H1 (cell line): ENCODE data around the gene KLF18. TPM values are rescaled to one million over a fixed set of nuclear protein-coding genes. Genes with fewer than 3 reads are reported as not detected.

ENCODE experiments used
- CTCF ChIA-PET: fragments of 300-600 bp; sonication (Branson Sonifier 250); formaldehyde crosslinking; loops from one replicate; lab custom pipeline; 2021; ENCODE audit not compliant: partially characterized antibody; lab: Charles Lee
- POLR2A ChIA-PET: fragments of 300-600 bp; sonication (Branson Sonifier 250); formaldehyde crosslinking; loops from one replicate; lab custom pipeline; 2021; ENCODE audit warnings: inconsistent platforms; ENCODE audit not compliant: partially characterized antibody; lab: Charles Lee
- DNase-seq, 2 experiments: peaks; one replicate each; pipeline versions ENCODE4 v3.0.0 to v3.0.0-alpha.2; 2010 to 2022; ENCODE audit warnings: low spot score in 2 of 2, low read depth in 1 of 2, mixed read lengths in 1 of 2
- FAIRE-seq: peaks from 2 replicates; lab custom pipeline; 2011; peaks lifted over from hg19 to GRCh38; lab: Jason Lieb, UNC
- H2AFZ ChIP-seq: 2 replicates; pipeline ENCODE4 v1.8.1; 2012; ENCODE audit warnings: low read length, inconsistent platforms
- H2AK5ac ChIP-seq: 2 replicates; pipeline ENCODE4 v1.6.1; 2013; ENCODE audit warnings: low read depth, low read length
- H2BK120ac ChIP-seq: replicated peaks from 2 replicates; pipeline ENCODE3; 2013; ENCODE audit warnings: low read depth, low read length, inconsistent platforms
- H2BK12ac ChIP-seq: 2 replicates; pipeline ENCODE4 v1.6.1; 2013; ENCODE audit warnings: low read depth, low read length
- H2BK15ac ChIP-seq: 2 replicates; pipeline ENCODE4 v1.6.1; 2013; ENCODE audit warnings: low read length
- H2BK20ac ChIP-seq: 2 replicates; pipeline ENCODE4 v1.6.1; 2013; ENCODE audit warnings: low read length
- H2BK5ac ChIP-seq: 2 replicates; pipeline ENCODE4 v1.6.1; 2013; ENCODE audit warnings: low read depth, low read length
- H3K14ac ChIP-seq: 2 replicates; pipeline ENCODE4 v1.6.1; 2013; ENCODE audit warnings: inconsistent platforms; ENCODE audit not compliant: insufficient read length
- H3K18ac ChIP-seq: 2 replicates; pipeline ENCODE4 v1.6.1; 2013; ENCODE audit warnings: low read length; ENCODE audit errors: extremely low read depth
- H3K23ac ChIP-seq: 2 replicates; pipeline ENCODE4 v1.6.1; 2013; ENCODE audit warnings: inconsistent platforms; ENCODE audit not compliant: insufficient read length
- H3K23me2 ChIP-seq: 2 replicates; pipeline ENCODE4 v1.6.1; 2013; ENCODE audit warnings: low read depth, low read length
- H3K27ac ChIP-seq: 2 replicates; pipeline ENCODE4 v1.6.1; 2011; ENCODE audit warnings: low read depth, low read length, inconsistent platforms
- H3K27me3 ChIP-seq, 4 experiments: replicated peaks in 1 of 4; 1 replicate in 1 of 4; 2 replicates in 3 of 4; pipeline versions ENCODE4 v1.6.1 to v1.8.1; 2011 to 2013; ENCODE audit warnings: low read length in 3 of 4, mild to moderate bottlenecking in 3 of 4, inconsistent platforms in 2 of 4, mixed read lengths in 2 of 4, moderate library complexity in 1 of 4; ENCODE audit not compliant: control insufficient read depth in 3 of 4, insufficient read depth in 3 of 4; ENCODE audit errors: extremely low read depth in 1 of 4
- H3K36me3 ChIP-seq, 4 experiments: 2 replicates each; pipeline versions ENCODE4 v1.6.1 to v1.8.1; 2011 to 2013; ENCODE audit warnings: mild to moderate bottlenecking in 4 of 4, low read length in 3 of 4, moderate library complexity in 2 of 4, control low read depth in 1 of 4, inconsistent platforms in 1 of 4; ENCODE audit not compliant: insufficient read depth in 4 of 4, control insufficient read depth in 2 of 4
- H3K4ac ChIP-seq: replicated peaks from 2 replicates; pipeline ENCODE3; 2013; ENCODE audit warnings: low read length, low read depth, mixed read lengths, inconsistent platforms; ENCODE audit not compliant: insufficient read length
- H3K4me1 ChIP-seq, 4 experiments: replicated peaks in 1 of 4; 1 replicate in 1 of 4; 2 replicates in 3 of 4; pipeline versions ENCODE4 v1.6.1 to v1.8.1; 2011 to 2013; ENCODE audit warnings: low read length in 3 of 4, inconsistent platforms in 2 of 4, mixed read lengths in 1 of 4; ENCODE audit not compliant: insufficient read depth in 4 of 4, control insufficient read depth in 3 of 4
- H3K4me2 ChIP-seq, 2 experiments: 2 replicates each; pipeline versions ENCODE4 v1.6.1 to v1.8.1; 2011 to 2013; ENCODE audit warnings: low read depth in 2 of 2, low read length in 2 of 2, control low read depth in 1 of 2, inconsistent platforms in 1 of 2, mild to moderate bottlenecking in 1 of 2; ENCODE audit not compliant: insufficient read depth in 1 of 2
- H3K4me3 ChIP-seq, 4 experiments: fragments of 200-600, 300-600 bp in 1 of 4; sonication (generic), shearing (Covaris generic), sonication (Bioruptor Twin) in 1 of 4; 2 replicates each; pipeline versions ENCODE4 v1.5.1 to v1.8.1; 2011 to 2016; ENCODE audit warnings: low read length in 4 of 4, low read depth in 3 of 4, control low read depth in 2 of 4, inconsistent platforms in 2 of 4, mild to moderate bottlenecking in 2 of 4, mixed read lengths in 1 of 4, moderate library complexity in 1 of 4; ENCODE audit not compliant: insufficient read depth in 2 of 4; ENCODE audit errors: extremely low read depth in 1 of 4
- H3K56ac ChIP-seq: replicated peaks from 2 replicates; pipeline ENCODE3; 2013; ENCODE audit warnings: low read depth, mild to moderate bottlenecking, mixed read lengths, low read length, inconsistent platforms; ENCODE audit not compliant: insufficient read length
- H3K79me1 ChIP-seq: 2 replicates; pipeline ENCODE4 v1.6.1; 2013; ENCODE audit warnings: low read depth, low read length, control low read depth
- H3K79me2 ChIP-seq, 2 experiments: 2 replicates each; pipeline versions ENCODE4 v1.6.1 to v1.8.1; 2012 to 2013; ENCODE audit warnings: low read length in 2 of 2, mild to moderate bottlenecking in 2 of 2, inconsistent platforms in 1 of 2; ENCODE audit not compliant: insufficient read depth in 2 of 2, control insufficient read depth in 1 of 2
- H3K9ac ChIP-seq, 4 experiments: replicated peaks in 1 of 4; 1 replicate in 1 of 4; 2 replicates in 3 of 4; pipeline versions ENCODE4 v1.6.1 to v1.8.1; 2011 to 2013; ENCODE audit warnings: low read depth in 3 of 4, low read length in 3 of 4, control low read depth in 2 of 4, mild to moderate bottlenecking in 2 of 4, moderate library complexity in 2 of 4, inconsistent platforms in 1 of 4; ENCODE audit errors: extremely low read depth in 1 of 4
- H3K9me3 ChIP-seq, 2 experiments: 2 replicates each; pipeline versions ENCODE4 v1.6.1 to v1.8.1; 2012 to 2013; ENCODE audit warnings: mild to moderate bottlenecking in 2 of 2, moderate library complexity in 2 of 2, control low read depth in 1 of 2, inconsistent platforms in 1 of 2, low read depth in 1 of 2, low read length in 1 of 2, mixed read lengths in 1 of 2; ENCODE audit not compliant: insufficient read depth in 2 of 2
- H4K20me1 ChIP-seq, 2 experiments: replicated peaks in 1 of 2; 2 replicates each; pipeline versions ENCODE3 to v1.8.1; 2011 to 2013; ENCODE audit warnings: inconsistent platforms in 2 of 2, low read length in 2 of 2, mild to moderate bottlenecking in 1 of 2; ENCODE audit not compliant: insufficient read depth in 2 of 2, control insufficient read depth in 1 of 2
- H4K5ac ChIP-seq: 2 replicates; pipeline ENCODE4 v1.6.1; 2013; ENCODE audit warnings: low read length, low read depth, mixed read lengths, inconsistent platforms; ENCODE audit not compliant: insufficient read length
- H4K8ac ChIP-seq: 2 replicates; pipeline ENCODE4 v1.8.0; 2013; ENCODE audit warnings: mild to moderate bottlenecking, moderate library complexity, low read length, inconsistent platforms; ENCODE audit not compliant: insufficient read depth; ENCODE audit errors: extremely low read depth
- H4K91ac ChIP-seq: replicated peaks from 2 replicates; pipeline ENCODE3; 2013; ENCODE audit warnings: low read length, mixed read lengths, inconsistent platforms; ENCODE audit not compliant: insufficient read length
- CEBPB ChIP-seq: IDR thresholded peaks from 2 replicates; pipeline ENCODE4 v1.6.1; 2012; ENCODE audit warnings: low read depth, low read length
- CTCF ChIP-seq, 3 experiments: IDR thresholded peaks; 1 replicate in 2 of 3; 2 replicates in 1 of 3; pipeline versions ENCODE4 v1.5.1 to v1.6.1; 2011; ENCODE audit warnings: low read length in 3 of 3, mild to moderate bottlenecking in 3 of 3, inconsistent platforms in 2 of 3, low read depth in 1 of 3, moderate library complexity in 1 of 3; ENCODE audit not compliant: insufficient read depth in 1 of 3; ENCODE audit errors: control extremely low read depth in 1 of 3
- EGR1 ChIP-seq: IDR thresholded peaks from 2 replicates; pipeline ENCODE4 v1.6.1; 2011; ENCODE audit warnings: low read depth, low read length, borderline replicate concordance
- JUND ChIP-seq: IDR thresholded peaks from 2 replicates; pipeline ENCODE4 v1.6.1; 2011; ENCODE audit warnings: mild to moderate bottlenecking, improper control_type of control experiment, low read length
- POU5F1 ChIP-seq: IDR thresholded peaks from 2 replicates; pipeline ENCODE4 v1.6.1; 2011; ENCODE audit warnings: low read depth, mild to moderate bottlenecking, low read length, moderate library complexity
- RAD21 ChIP-seq, 2 experiments: IDR thresholded peaks in 1 of 2; conservative IDR thresholded peaks in 1 of 2; 2 replicates each; pipeline ENCODE4 v1.6.1; 2011; ENCODE audit warnings: low read depth in 2 of 2, low read length in 2 of 2, improper control_type of control experiment in 1 of 2, inconsistent platforms in 1 of 2, mild to moderate bottlenecking in 1 of 2, moderate library complexity in 1 of 2
- WGBS, 2 experiments: shearing (Covaris generic) in 1 of 2; methylation state at CpG; one replicate each; pipeline versions ENCODE4 v1.1.6 to v1.1.7; 2013 to 2015; ENCODE audit warnings: low lambda C conversion rate in 2 of 2, mixed read lengths in 2 of 2, inconsistent platforms in 1 of 2, low coverage in 1 of 2, missing lambda C conversion rate in 1 of 2; ENCODE audit not compliant: insufficient replicate concordance in 2 of 2, insufficient coverage in 1 of 2, insufficient read length in 1 of 2; ENCODE audit errors: extremely low coverage in 1 of 2, missing lambda C conversion rate in 1 of 2; 5-methylcytosine and 5-hydroxymethylcytosine counted together
- polyA plus RNA-seq, 7 experiments: library from polyadenylated mRNA; depleted of rRNA in 3 of 7; stranded (reverse) in 5 of 7; unstranded in 2 of 7; fragments of >200 nt in 5 of 7; fragments of 200-250 nt in 2 of 7; gene quantifications; 1 replicate in 5 of 7; 2 replicates in 1 of 7; 4 replicates in 1 of 7; pipeline versions ENCODE4 v1.2.1 to v1.2.3, GENCODE V29; 2011 to 2013; ENCODE audit warnings: missing spikeins in 2 of 7, mixed read lengths in 2 of 7
- total RNA-seq: library from RNA; stranded (reverse); fragmentation: NEBNext Ultra II Directional; extraction: Animal tissue kit (Norgen Biotek cat#: 25700); gene quantifications from 2 replicates; pipeline ENCODE4 v1.2.1, GENCODE V29; 2021

The KLF18 gene
- total and polyA plus RNA-seq, 2 of the 8 experiments (the other 6 are each of a cell fraction or from before 2014, with no cell fraction given): 0.09 to 0.15 TPM

GRCh38 chr1:44103270-44104131, 37.9 kb downstream of the KLF18 start:
- H2BK15ac ChIP-seq: no peak overlapping the region
- no peak overlapping the region for H3K4me2 ChIP-seq
- H3K27me3 ChIP-seq: peaks cover 0 to 2% (median 0%) of the 10 kb centered on the region in 4 experiments; a peak in 1 of 7 replicates
- H3K4me3 ChIP-seq: no peak overlapping the region
- H4K20me1 ChIP-seq: no peaks in the 10 kb centered on the region
- H3K56ac ChIP-seq: no peak overlapping the region
- peak in 1 of 2 experiments; percentile 80 for DNase-seq
- H2BK120ac ChIP-seq: no peak overlapping the region
- 0 out of 2 replicates have a peak overlapping the region, but pooled peaks have one; percentile 0 for H2BK12ac ChIP-seq
- H2BK20ac ChIP-seq: no peak overlapping the region
- no peak for FAIRE-seq
- no peak overlapping the region for H3K9ac ChIP-seq
- CTCF ChIA-PET: interaction anchor here (0.7 to 3.9 kb wide), 43 partner anchors 8 to 495 kb away, joined by 3 to 41 read pairs (median 4); partner anchors contain the start of genes DMAP1 and KLF17
- 81% methylated on average over 46 of the region's 46 CpGs; no CpG with 5 or more reads in 1 of the 2 experiments for WGBS, 2 experiments
- no peaks in the 10 kb centered on the region for H3K9me3 ChIP-seq
- H4K5ac ChIP-seq: no peak overlapping the region
- TF ChIP-seq JUND (no peak), CTCF (IDR thresholded peaks at IDR 0.05; ENCODE audit: control extremely low read depth in 1 of 3, insufficient read depth in 1 of 3, low read depth in 1 of 3, low read length in 3 of 3) (peak; percentile 53 to 63 (median 54)), POU5F1 (no peak), RAD21 (IDR thresholded peaks at IDR 0.05 in 1 of 2, conservative IDR thresholded peaks at IDR 0.05 in 1 of 2; ENCODE audit: low read depth in 2 of 2, low read length in 2 of 2) (peak; percentile 44 to 61), CEBPB (no peak), EGR1 (no peak)
- TF ChIP-seq, all 59 proteins: peak for 2
- Histone ChIP-seq H3K14ac (no peak overlapping the region), H3K18ac (no peak overlapping the region), H3K79me2 (no peaks in the 10 kb centered on the region), H2AFZ (peak overlapping the region; percentile 35; the same call in 1 of the 2 replicates), H4K91ac (no peak overlapping the region), H4K8ac (0 out of 2 replicates have a peak overlapping the region, but pooled peaks have one; percentile 71), H3K36me3 (no peaks in the 10 kb centered on the region), H3K23me2 (no peaks in the 10 kb centered on the region), H3K79me1 (no peaks in the 10 kb centered on the region), H2AK5ac (no peak overlapping the region), H3K27ac (no peak overlapping the region), H2BK5ac (no peak overlapping the region), H3K4ac (no peak overlapping the region), H3K23ac (no peak overlapping the region), H3K4me1 (no peaks in the 10 kb centered on the region)
- POLR2A ChIA-PET: no interaction called here
